RWPE2 (cell line): Measurements from ENCODE around the gene ARHGAP8.

Experiments
- ATAC-seq: fragments of 200-7000 bp; cut with Tn5 transposase; 3 replicates; pipeline ENCODE4 v1.9.1; 2021; ENCODE audit warnings: low read depth
- DNase-seq: peaks from one replicate; pipeline ENCODE4 v3.0.0-alpha.2; 2020; ENCODE audit warnings: low spot score
- H3K27ac ChIP-seq: fragments of 450-650 bp; 2 replicates; pipeline ENCODE4 v1.5.1; 2017; ENCODE audit warnings: mild to moderate bottlenecking; ENCODE audit not compliant: poor library complexity, severe bottlenecking
- H3K27me3 ChIP-seq: fragments of 250-450 bp; sonication (Bioruptor Pico); 2 replicates; pipeline ENCODE4 v1.5.1; 2021; ENCODE audit warnings: mild to moderate bottlenecking, moderate library complexity; ENCODE audit not compliant: insufficient read depth, poor library complexity, severe bottlenecking
- H3K36me3 ChIP-seq: fragments of 250-450 bp; sonication (Bioruptor Pico); 2 replicates; pipeline ENCODE4 v1.5.1; 2020; ENCODE audit warnings: low read depth, mild to moderate bottlenecking, moderate library complexity
- H3K4me1 ChIP-seq: fragments of 250-450 bp; sonication (Bioruptor Pico); 2 replicates; pipeline ENCODE4 v1.5.1; 2021; ENCODE audit warnings: mild to moderate bottlenecking, moderate library complexity; ENCODE audit not compliant: insufficient read depth, poor library complexity, severe bottlenecking
- H3K4me3 ChIP-seq: fragments of 250-450 bp; sonication (Bioruptor Pico); 2 replicates; pipeline ENCODE4 v1.5.1; 2021; ENCODE audit warnings: mild to moderate bottlenecking, moderate library complexity; ENCODE audit not compliant: severe bottlenecking
- H3K9me3 ChIP-seq: fragments of 250-450 bp; sonication (Bioruptor Pico); 2 replicates; pipeline ENCODE4 v1.5.1; 2021; ENCODE audit warnings: mild to moderate bottlenecking, moderate library complexity; ENCODE audit not compliant: severe bottlenecking
- TF ChIP-seq, protein P1 (sequence below): fragments of 450-650 bp; IDR thresholded peaks from one replicate; pipeline ENCODE4 v1.5.1; 2017; ENCODE audit warnings: mild to moderate bottlenecking, moderate library complexity; ENCODE audit not compliant: poor library complexity, severe bottlenecking

Gene ARHGAP8

DNA sequence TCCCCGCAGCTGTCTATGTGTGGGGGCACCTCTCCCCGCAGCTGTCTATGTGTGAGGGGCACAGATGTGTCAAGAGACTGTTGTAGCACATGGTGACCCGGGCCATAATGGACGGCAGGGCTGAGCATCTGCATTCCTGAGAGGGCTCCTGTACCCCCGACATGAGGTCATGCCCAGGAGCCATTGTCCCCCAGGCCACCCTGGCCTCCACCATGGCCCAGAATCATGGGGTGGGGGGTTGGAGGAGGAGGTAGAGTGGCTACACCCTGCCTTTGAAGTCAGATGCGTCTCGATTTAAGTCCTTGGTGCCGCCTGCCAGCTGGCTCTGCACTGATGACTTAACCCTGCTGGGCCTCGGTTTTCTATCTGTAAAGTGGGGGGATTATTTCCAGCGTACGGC is 49.1 kb downstream of the ARHGAP8 start:
- Histone ChIP-seq H3K4me3 (no peak overlapping the region), H3K9me3 (no peaks in the 10 kb centered on the region), H3K27me3 (no peaks in the 10 kb centered on the region), H3K27ac (no peak overlapping the region), H3K36me3 (no peaks in the 10 kb centered on the region), H3K4me1 (no peaks in the 10 kb centered on the region)
- DNase-seq (peak; percentile 16), ATAC-seq (no peak)
- TF ChIP-seq, protein P1, sequence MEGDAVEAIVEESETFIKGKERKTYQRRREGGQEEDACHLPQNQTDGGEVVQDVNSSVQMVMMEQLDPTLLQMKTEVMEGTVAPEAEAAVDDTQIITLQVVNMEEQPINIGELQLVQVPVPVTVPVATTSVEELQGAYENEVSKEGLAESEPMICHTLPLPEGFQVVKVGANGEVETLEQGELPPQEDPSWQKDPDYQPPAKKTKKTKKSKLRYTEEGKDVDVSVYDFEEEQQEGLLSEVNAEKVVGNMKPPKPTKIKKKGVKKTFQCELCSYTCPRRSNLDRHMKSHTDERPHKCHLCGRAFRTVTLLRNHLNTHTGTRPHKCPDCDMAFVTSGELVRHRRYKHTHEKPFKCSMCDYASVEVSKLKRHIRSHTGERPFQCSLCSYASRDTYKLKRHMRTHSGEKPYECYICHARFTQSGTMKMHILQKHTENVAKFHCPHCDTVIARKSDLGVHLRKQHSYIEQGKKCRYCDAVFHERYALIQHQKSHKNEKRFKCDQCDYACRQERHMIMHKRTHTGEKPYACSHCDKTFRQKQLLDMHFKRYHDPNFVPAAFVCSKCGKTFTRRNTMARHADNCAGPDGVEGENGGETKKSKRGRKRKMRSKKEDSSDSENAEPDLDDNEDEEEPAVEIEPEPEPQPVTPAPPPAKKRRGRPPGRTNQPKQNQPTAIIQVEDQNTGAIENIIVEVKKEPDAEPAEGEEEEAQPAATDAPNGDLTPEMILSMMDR: no peak

- TF ChIP-seq, protein P1: no peak
- no peak for ATAC-seq
These were observed 49.8 kb downstream of the ARHGAP8 start for GRCh38 chr22:44802071-44802700.

GRCh38 chr22:44802956-44803355 is 50.6 kb downstream of the ARHGAP8 start:
- no peak overlapping the region for H3K27ac ChIP-seq

More at GRCh38 chr22:44802071-44802700, 49.8 kb downstream of the ARHGAP8 start:
- H3K36me3 ChIP-seq: no peaks in the 10 kb centered on the region
- no peak for DNase-seq
- H3K27me3 ChIP-seq: no peaks in the 10 kb centered on the region
- no peak overlapping the region for H3K27ac ChIP-seq
- no peaks in the 10 kb centered on the region for H3K4me1 ChIP-seq
- no peak overlapping the region for H3K4me3 ChIP-seq
- H3K9me3 ChIP-seq: no peaks in the 10 kb centered on the region

GRCh38 chr22:44804327-44804726 is 52.0 kb downstream of the ARHGAP8 start:
- Histone ChIP-seq H3K36me3 (no peaks in the 10 kb centered on the region), H3K9me3 (no peaks in the 10 kb centered on the region), H3K4me1 (no peaks in the 10 kb centered on the region), H3K27ac (no peak overlapping the region), H3K27me3 (no peaks in the 10 kb centered on the region), H3K4me3 (no peak overlapping the region)
- TF ChIP-seq, protein P1: no peak
- ATAC-seq (no peak), DNase-seq (no peak)

More at GRCh38 chr22:44802956-44803355, 50.6 kb downstream of the ARHGAP8 start:
- DNase-seq (no peak), ATAC-seq (no peak)
- no peaks in the 10 kb centered on the region for H3K4me1 ChIP-seq
- H3K4me3 ChIP-seq: no peak overlapping the region
- TF ChIP-seq, protein P1: no peak
- no peaks in the 10 kb centered on the region for H3K9me3 ChIP-seq
- H3K27me3 ChIP-seq: no peaks in the 10 kb centered on the region
- H3K36me3 ChIP-seq: no peaks in the 10 kb centered on the region

DNA sequence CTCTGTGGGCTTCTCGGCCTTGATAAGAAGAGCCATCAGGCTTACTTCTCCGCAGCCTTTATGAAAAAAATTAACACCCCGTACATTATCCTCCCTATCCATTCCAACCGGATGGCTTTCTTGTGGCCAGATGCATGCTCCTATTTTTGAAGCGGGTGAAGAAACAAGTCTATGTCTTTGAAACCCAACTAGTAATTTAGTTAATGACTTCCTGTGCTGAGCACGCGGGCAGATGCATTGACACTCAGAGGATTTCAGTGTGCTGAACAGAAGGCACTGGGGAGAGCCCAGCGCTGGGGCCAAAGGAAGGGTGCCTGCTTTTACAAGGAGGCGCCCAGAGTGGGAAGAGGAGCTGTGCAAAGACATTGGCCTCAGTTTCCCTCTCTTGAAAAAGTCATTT is 53.3 kb downstream of the ARHGAP8 start:
- H3K9me3 ChIP-seq: no peaks in the 10 kb centered on the region
- TF ChIP-seq, protein P1: no peak
- no peak overlapping the region for H3K27ac ChIP-seq
- no peaks in the 10 kb centered on the region for H3K4me1 ChIP-seq
- DNase-seq: no peak
- no peaks in the 10 kb centered on the region for H3K27me3 ChIP-seq
- H3K36me3 ChIP-seq: no peaks in the 10 kb centered on the region
- H3K4me3 ChIP-seq: no peak overlapping the region
- no peak for ATAC-seq
